GM12878 (cell line): ENCODE results near the gene GPR137B. TPM values are rescaled to one million over a fixed set of nuclear protein-coding genes. Genes with fewer than 3 reads are reported as not detected.
A peak's percentile ranks its signal among the peaks of the same experiment; 100 is the strongest.

Source experiments
- ATAC-seq: fragments of 200-7000 bp; cut with Tn5 transposase; 3 replicates; pipeline ENCODE4 v1.9.1; 2020; ENCODE audit warnings: mild to moderate bottlenecking, moderate library complexity
- BruUV-seq: library from RNA; stranded (reverse); fragments of 400-500 nt; replicated peaks from 2 replicates; lab custom pipeline; 2021; lab: Mats Ljungman, UMichigan
- CTCF ChIA-PET: fragments of 300-600 bp; sonication (Branson Sonifier 250); formaldehyde crosslinking; extraction: SDS; loops from one replicate; lab custom pipeline; 2021; ENCODE audit warnings: inconsistent platforms; lab: Yijun Ruan, JAX
- POLR2A ChIA-PET: fragments of 350-600 bp; formaldehyde crosslinking; extraction: SDS; loops from one replicate; lab custom pipeline; 2021; ENCODE audit warnings: inconsistent platforms; lab: Charles Lee
- RAD21 ChIA-PET: fragments of 300-600 bp; sonication (Branson Sonifier 250); formaldehyde crosslinking; loops from one replicate; lab custom pipeline; 2023; ENCODE audit warnings: antibody characterized with exemption; ENCODE audit not compliant: unreplicated experiment; lab: Charles Lee
- SMC1A ChIA-PET: fragments of 300-600 bp; sonication (Branson Sonifier 250); formaldehyde crosslinking; loops from one replicate; lab custom pipeline; 2023; ENCODE audit not compliant: unreplicated experiment, uncharacterized antibody; lab: Charles Lee
- DNase-seq: peaks from one replicate; pipeline ENCODE4 v3.0.0-alpha.2; 2011; ENCODE audit warnings: low read depth, low spot score
- FAIRE-seq: peaks from 3 replicates; lab custom pipeline; 2011; peaks lifted over from hg19 to GRCh38; lab: Jason Lieb, UNC
- H2AFZ ChIP-seq: 2 replicates; pipeline ENCODE4 v1.6.0; 2011; ENCODE audit warnings: low read depth, low read length, control low read depth; ENCODE audit not compliant: control insufficient read depth
- H3K27ac ChIP-seq: 2 replicates; pipeline ENCODE4 v1.5.1; 2011; ENCODE audit warnings: control low read depth; ENCODE audit not compliant: control insufficient read depth, insufficient read depth
- H3K27me3 ChIP-seq, 2 experiments: replicated peaks in 1 of 2; 2 replicates each; pipeline versions ENCODE4 v1.6.0 to v1.6.1; 2011; ENCODE audit warnings: low read length in 1 of 2; ENCODE audit not compliant: control insufficient read depth in 2 of 2, insufficient read depth in 2 of 2
- H3K36me3 ChIP-seq, 2 experiments: 2 replicates each; pipeline ENCODE4 v1.5.1; 2011; ENCODE audit warnings: low read length in 1 of 2; ENCODE audit not compliant: control insufficient read depth in 2 of 2, insufficient read depth in 2 of 2
- H3K4me1 ChIP-seq: 2 replicates; pipeline ENCODE4 v1.6.1; 2011; ENCODE audit warnings: mild to moderate bottlenecking, low read length, moderate library complexity, mixed read lengths; ENCODE audit not compliant: control insufficient read depth, insufficient read depth
- H3K4me2 ChIP-seq: 2 replicates; pipeline ENCODE4 v1.6.0; 2011; ENCODE audit warnings: control low read depth; ENCODE audit not compliant: control insufficient read depth, insufficient read depth
- H3K4me3 ChIP-seq: fragments of 200-600 bp; sonication (generic); 2 replicates; pipeline ENCODE4 v1.5.1; 2016
- H3K79me2 ChIP-seq: 2 replicates; pipeline ENCODE4 v1.6.0; 2011; ENCODE audit warnings: low read length; ENCODE audit not compliant: control insufficient read depth, insufficient read depth
- H3K9ac ChIP-seq: 2 replicates; pipeline ENCODE4 v1.8.0; 2011; ENCODE audit warnings: low read length, control low read depth, mixed read lengths; ENCODE audit not compliant: control insufficient read depth, insufficient read depth
- H3K9me3 ChIP-seq: replicated peaks from 3 replicates; pipeline ENCODE4 v1.5.1; 2011; ENCODE audit warnings: mild to moderate bottlenecking, low read length; ENCODE audit not compliant: control insufficient read depth, insufficient read depth
- H4K20me1 ChIP-seq: 2 replicates; pipeline ENCODE4 v1.6.0; 2011; ENCODE audit not compliant: control insufficient read depth, insufficient read depth
- CHD2 ChIP-seq: IDR thresholded peaks from 2 replicates; pipeline ENCODE4 v1.6.1; 2011; ENCODE audit warnings: low read depth, low read length, improper control_type of control experiment, borderline replicate concordance
- CHD4 ChIP-seq: fragments of 200-600 bp; sonication (generic); IDR thresholded peaks from 2 replicates; pipeline ENCODE4 v1.6.1; 2016; ENCODE audit warnings: mild to moderate bottlenecking
- EGR1 ChIP-seq, 2 experiments: IDR thresholded peaks; 1 replicate in 1 of 2; 2 replicates in 1 of 2; pipeline ENCODE4 v1.6.1; 2011 to 2012; ENCODE audit warnings: low read depth in 2 of 2, low read length in 2 of 2, borderline replicate concordance in 1 of 2, mild to moderate bottlenecking in 1 of 2, moderate library complexity in 1 of 2
- KLF5 ChIP-seq: fragments of 450-650 bp; IDR thresholded peaks from 2 replicates; pipeline ENCODE4 v1.6.1; 2014; ENCODE audit warnings: mild to moderate bottlenecking; ENCODE audit not compliant: partially characterized antibody
- MTA3 ChIP-seq: IDR thresholded peaks from 2 replicates; pipeline ENCODE4 v1.6.1; 2012; ENCODE audit warnings: low read length, inconsistent platforms, borderline replicate concordance
- NKRF ChIP-seq: fragments of 450-650 bp; conservative IDR thresholded peaks from 2 replicates; pipeline ENCODE4 v1.6.1; 2017; ENCODE audit warnings: mild to moderate bottlenecking, moderate library complexity
- NR2C2 ChIP-seq: IDR thresholded peaks from 2 replicates; pipeline ENCODE4 v1.6.1; 2011; ENCODE audit warnings: borderline replicate concordance, low read depth; ENCODE audit not compliant: control insufficient read depth, insufficient read length
- PRDM15 ChIP-seq: fragments of 450-650 bp; formaldehyde crosslinking; IDR thresholded peaks from 2 replicates; pipeline ENCODE4 v1.4.0; 2020; ENCODE audit warnings: mild to moderate bottlenecking, moderate library complexity
- SMAD1 ChIP-seq: fragments of 450-650 bp; IDR thresholded peaks from 2 replicates; pipeline ENCODE4 v1.6.1; 2018; ENCODE audit warnings: mild to moderate bottlenecking, low read depth; ENCODE audit not compliant: partially characterized antibody
- SPI1 ChIP-seq: IDR thresholded peaks from 2 replicates; pipeline ENCODE4 v1.6.1; 2011; ENCODE audit warnings: low read depth, mild to moderate bottlenecking, low read length, moderate library complexity, borderline replicate concordance; ENCODE audit not compliant: insufficient read depth
- SREBF2 ChIP-seq: IDR thresholded peaks from 2 replicates; pipeline ENCODE4 v1.6.1; 2012; ENCODE audit warnings: mild to moderate bottlenecking, low read length
- SUZ12 ChIP-seq: fragments of 200-600 bp; sonication (generic); IDR thresholded peaks from one replicate; pipeline ENCODE4 v1.6.1; 2018; ENCODE audit warnings: antibody characterized with exemption, mild to moderate bottlenecking; ENCODE audit not compliant: unreplicated experiment
- TCF7 ChIP-seq: IDR thresholded peaks from 2 replicates; pipeline ENCODE4 v1.6.1; 2014; ENCODE audit warnings: antibody characterized with exemption, borderline replicate concordance
- USF2 ChIP-seq: IDR thresholded peaks from 2 replicates; pipeline ENCODE4 v1.6.1; 2011; ENCODE audit warnings: low read depth, low read length, improper control_type of control experiment, borderline replicate concordance
- YBX1 ChIP-seq: fragments of 450-650 bp; IDR thresholded peaks from 2 replicates; pipeline ENCODE4 v1.6.1; 2016; ENCODE audit warnings: antibody characterized with exemption
- ZSCAN29 ChIP-seq: fragments of 450-650 bp; IDR thresholded peaks from 2 replicates; pipeline ENCODE4 v1.6.1; 2017; ENCODE audit warnings: mild to moderate bottlenecking, moderate library complexity
- WGBS: methylation state at CpG from one replicate; pipeline ENCODE4 v1.1.6; 2016; ENCODE audit warnings: low lambda C conversion rate; ENCODE audit not compliant: insufficient replicate concordance, insufficient coverage; ENCODE audit errors: missing lambda C conversion rate; 5-methylcytosine and 5-hydroxymethylcytosine counted together
- in situ Hi-C: fragments of 300-500 bp; cut with MboI; formaldehyde crosslinking; loops from 9 replicates; pipeline ENCODE4 v1.14.3; 2018; ENCODE audit warnings: mixed read lengths
- intact Hi-C: fragments of 100-400 bp; cut with micrococcal nuclease; formaldehyde crosslinking; loops from one replicate; pipeline ENCODE4 v1.14.2; 2022; ENCODE audit not compliant: unreplicated experiment
- polyA plus RNA-seq, 11 experiments: library from polyadenylated mRNA; depleted of rRNA in 4 of 11; unstranded in 6 of 11; stranded (reverse) in 5 of 11; fragments of >200 nt; fragmentation: Nextera tagmentation in 4 of 11; fragmentation: Illumina TruSeq in 1 of 11; extraction: Ambion mirVana in 4 of 11; extraction: Trizol in 1 of 11; gene quantifications; 1 replicate in 1 of 11; 2 replicates in 10 of 11; pipeline versions ENCODE4 v1.2.1 to v1.2.3, GENCODE V29; 2011 to 2016; ENCODE audit warnings: inconsistent platforms in 2 of 11, missing spikeins in 2 of 11, low read depth in 1 of 11
- total RNA-seq, 4 experiments: library from RNA; depleted of rRNA in 3 of 4; stranded (reverse); fragments of >200 nt in 3 of 4; fragmentation: Illumina TruSeq in 1 of 4; extraction: Trizol in 1 of 4; gene quantifications; 2 replicates each; pipeline versions ENCODE4 v1.2.1 to v1.2.3, GENCODE V29; 2013 to 2021

GPR137B gene
- total and polyA plus RNA-seq, 10 of the 15 experiments (the other 5 are each of a cell fraction or from before 2014, with no cell fraction given) = 5.4 to 20.8 (median 12.5) TPM

GRCh38 chr1:236160540-236161127 is 18.3 kb downstream of the GPR137B start:
- Histone ChIP-seq H3K4me3 (peak overlapping the region; percentile 21; the same call in 1 of the 2 replicates), H3K4me2 (peak overlapping the region; percentile 90), H3K27ac (peak overlapping the region; percentile 99), H3K79me2 (peaks cover 42% of the 10 kb centered on the region), H2AFZ (no peak overlapping the region), H3K9ac (peak overlapping the region; percentile 73), H3K4me1 (peaks cover 67% of the 10 kb centered on the region), H3K27me3 (no peaks in the 10 kb centered on the region), H4K20me1 (no peaks in the 10 kb centered on the region), H3K36me3 (peaks cover 0 to 7% of the 10 kb centered on the region in 2 experiments; a peak in 2 of 4 replicates), H3K9me3 (peaks cover 29% of the 10 kb centered on the region; the same call in 2 of the 3 replicates)
- in situ Hi-C loops (no loop called here), intact Hi-C loops (loop anchor here (1.0 to 2.0 kb wide), 3 partner anchors 38 to 162 kb away; no protein-coding TSS in a partner anchor)
- ChIA-PET CTCF (interaction anchor here (0.6 to 6.6 kb wide), 3 partner anchors 15 to 124 kb away, joined by 3 to 56 read pairs (median 3); partner anchors contain the start of gene GPR137B), SMC1A (interaction anchor here (0.7 to 7.6 kb wide), 6 partner anchors 9 to 123 kb away, joined by 3 to 95 read pairs (median 10); partner anchors contain the start of gene GPR137B), POLR2A (interaction anchor here (0.6 to 6.5 kb wide), 7 partner anchors 12 to 721 kb away, joined by 3 to 64 read pairs (median 5); partner anchors contain the start of genes ERO1B, GPR137B and MTR), RAD21 (interaction anchor here (1.0 to 7.7 kb wide), 8 partner anchors 15 to 189 kb away, joined by 3 to 121 read pairs (median 4); partner anchors contain the start of genes ERO1B and GPR137B)
- DNase-seq = no peak
- peak; percentile 6 for ATAC-seq
- BruUV-seq = no TSS peak
- no peak for FAIRE-seq
- 16% methylated on average over 10 of the region's 10 CpGs for WGBS
- TF ChIP-seq SMAD1 = no peak
- no peak for TF ChIP-seq ZSCAN29
- no peak for TF ChIP-seq PRDM15 (CRISPR knock-in tag)
- TF ChIP-seq YBX1 = no peak
- TF ChIP-seq TCF7 = no peak
- TF ChIP-seq NR2C2 = no peak
- peak; percentile 10; the same call in 1 of the 2 replicates for TF ChIP-seq NKRF
- TF ChIP-seq EGR1 (IDR thresholded peaks at IDR 0.05; ENCODE audit: borderline replicate concordance in 1 of 2, low read depth in 2 of 2, low read length in 2 of 2) = 0 out of 3 replicates have a peak, but pooled peaks of 1 of the 2 experiments have one; percentile 9
- TF ChIP-seq CHD2 = 0 out of 2 replicates have a peak, but pooled peaks have one; percentile 5
- TF ChIP-seq MTA3 = no peak
- TF ChIP-seq KLF5 = no peak
- TF ChIP-seq CHD4 = no peak
- no peak for TF ChIP-seq SREBF2
- peak; percentile 94 for TF ChIP-seq SPI1
- no peak for TF ChIP-seq USF2
- no peak for TF ChIP-seq SUZ12
